ENCODE data around the gene CDC42BPB.

The CDC42BPB gene

GRCh38 chr14:103073876-103074728, 16.8 kb upstream of the CDC42BPB start:
- DNase-seq (ENCODE audit: low read depth, low spot score) = no peak

DNA sequence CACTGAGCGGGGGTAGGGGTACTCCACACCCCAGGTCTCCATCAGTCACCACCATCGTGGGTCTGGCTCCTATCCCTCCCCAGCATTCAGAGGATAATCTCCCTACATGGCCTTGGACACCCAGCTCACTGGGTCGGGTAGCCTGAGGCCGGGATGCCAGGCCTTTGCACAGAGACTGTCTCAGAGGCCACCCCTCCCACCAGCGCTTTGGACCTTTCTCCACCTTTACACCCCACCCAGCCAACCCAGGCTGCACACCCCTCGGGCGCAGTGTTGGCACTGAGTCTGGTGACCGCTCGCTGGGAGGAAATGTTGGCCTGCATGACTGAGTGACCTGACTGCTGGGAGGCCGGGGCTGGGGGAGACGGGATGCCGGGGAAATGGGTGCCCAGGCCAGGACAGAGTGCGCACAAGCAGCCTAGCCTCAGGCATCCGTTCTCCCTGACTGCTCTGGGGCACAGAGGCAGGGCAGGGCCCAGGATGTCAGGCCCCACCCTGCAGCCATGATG, 16.1 kb upstream of the CDC42BPB start:
- no peak for DNase-seq (ENCODE audit: low read depth, low spot score)

GRCh38 chr14:103072595-103073366, 15.4 kb upstream of the CDC42BPB start:
- DNase-seq (ENCODE audit: low read depth, low spot score) = no peak

DNA sequence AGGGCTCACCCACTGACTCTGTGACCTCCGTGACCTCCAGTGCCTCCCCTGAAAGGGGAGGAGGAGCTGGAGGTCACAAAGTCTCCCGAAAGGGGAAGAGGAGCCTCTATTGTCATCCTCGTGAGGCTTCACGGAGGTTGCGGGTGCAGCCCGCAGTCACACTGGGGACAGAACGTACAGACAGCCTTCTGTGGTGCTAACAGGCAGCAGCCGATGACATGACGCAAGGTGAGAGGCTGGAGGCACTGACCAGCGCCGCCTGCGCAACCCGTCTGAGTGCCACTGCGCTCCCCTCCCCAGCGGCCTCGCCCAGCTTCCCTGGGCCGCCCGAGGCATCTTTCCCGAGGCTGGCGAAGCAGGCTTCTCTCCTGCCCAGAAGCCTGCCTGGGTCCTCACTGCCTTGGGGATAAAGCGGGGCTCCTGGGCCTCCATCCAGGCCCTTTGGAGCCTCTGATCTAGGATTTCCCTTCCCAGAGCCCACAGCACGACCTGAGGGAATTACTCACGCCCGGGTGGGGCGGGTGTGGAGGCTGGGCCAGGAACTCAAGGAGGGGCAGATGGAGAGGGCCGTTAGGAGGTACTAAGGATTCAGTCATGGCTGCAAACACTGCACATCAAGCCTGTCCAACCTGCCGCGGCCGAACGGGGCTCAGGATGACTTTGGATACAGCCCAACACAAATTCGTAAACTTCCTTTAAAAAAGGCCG, 14.3 kb upstream of the CDC42BPB start:
- DNase-seq (ENCODE audit: low read depth, low spot score) = no peak

DNA sequence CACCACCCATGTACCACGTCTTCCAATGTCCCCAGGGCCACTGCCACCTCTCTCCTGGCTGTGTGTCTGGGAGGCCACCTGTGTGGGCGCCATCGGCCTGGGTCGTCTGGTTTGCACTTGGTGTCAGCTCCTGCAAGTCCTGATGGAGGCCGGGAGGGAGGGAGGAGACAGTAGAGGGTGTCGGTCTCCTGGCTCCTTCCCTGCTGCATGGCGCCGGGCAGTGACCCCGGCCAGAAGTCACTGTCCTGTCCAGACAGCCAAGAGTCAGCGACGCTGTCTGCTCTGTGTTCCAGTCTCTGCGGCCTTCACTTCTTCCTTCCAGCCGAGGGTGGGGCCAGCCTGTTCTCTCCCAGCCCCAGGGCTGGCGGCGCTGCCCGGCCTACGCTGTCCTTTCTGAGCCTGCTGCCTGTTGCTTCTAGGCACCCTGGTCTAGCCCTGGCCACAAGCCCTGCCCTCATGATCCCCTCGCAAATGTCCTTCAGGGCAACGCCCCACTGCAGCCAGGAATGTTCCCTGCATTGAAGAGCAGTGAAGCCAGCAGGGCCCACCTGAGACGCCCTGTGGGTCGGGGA, 13.7 kb upstream of the CDC42BPB start:
- no peak for DNase-seq (ENCODE audit: low read depth, low spot score)

DNA sequence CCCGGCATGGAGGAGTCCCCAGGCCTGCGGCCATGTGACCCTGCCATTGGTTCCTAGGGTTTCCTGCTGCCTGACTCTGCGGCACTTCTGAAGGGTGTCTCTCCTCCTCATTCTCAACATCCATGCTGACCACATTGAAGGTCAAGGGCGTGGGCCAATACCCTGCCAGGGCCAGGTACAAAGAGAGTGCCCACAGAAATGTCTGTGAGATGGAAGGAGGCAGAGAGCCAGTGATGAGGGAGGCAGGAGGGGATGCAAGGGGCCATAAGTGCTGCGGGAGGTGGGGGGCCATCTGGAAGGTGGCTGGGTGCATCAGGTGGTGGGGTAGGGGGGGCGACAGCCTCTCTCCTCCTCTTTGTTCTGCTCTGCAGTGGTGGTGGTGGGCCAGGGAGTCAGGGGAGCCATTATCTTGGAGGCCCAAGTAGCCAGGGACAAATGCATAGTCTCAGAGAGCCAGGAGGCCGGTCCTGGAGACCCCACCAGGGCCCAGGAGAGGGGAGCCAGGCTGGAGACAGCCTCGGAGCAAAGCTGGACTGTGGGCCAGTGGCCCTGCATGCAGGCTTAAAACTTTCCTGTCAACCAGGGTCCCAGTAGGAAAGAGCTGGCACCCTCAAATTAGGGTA, 13.0 kb upstream of the CDC42BPB start:
- DNase-seq (ENCODE audit: low read depth, low spot score) = no peak

- DNase-seq (ENCODE audit: low read depth, low spot score) = no peak
Observed at GRCh38 chr14:103068351-103069073, 11.2 kb upstream of the CDC42BPB start.

- DNase-seq (ENCODE audit: low read depth, low spot score) = no peak
Observed at GRCh38 chr14:103067231-103067954, 10.0 kb upstream of the CDC42BPB start.

GRCh38 chr14:103066399-103066798, 9.1 kb upstream of the CDC42BPB start:
- DNase-seq (ENCODE audit: low read depth, low spot score) = no peak

DNA sequence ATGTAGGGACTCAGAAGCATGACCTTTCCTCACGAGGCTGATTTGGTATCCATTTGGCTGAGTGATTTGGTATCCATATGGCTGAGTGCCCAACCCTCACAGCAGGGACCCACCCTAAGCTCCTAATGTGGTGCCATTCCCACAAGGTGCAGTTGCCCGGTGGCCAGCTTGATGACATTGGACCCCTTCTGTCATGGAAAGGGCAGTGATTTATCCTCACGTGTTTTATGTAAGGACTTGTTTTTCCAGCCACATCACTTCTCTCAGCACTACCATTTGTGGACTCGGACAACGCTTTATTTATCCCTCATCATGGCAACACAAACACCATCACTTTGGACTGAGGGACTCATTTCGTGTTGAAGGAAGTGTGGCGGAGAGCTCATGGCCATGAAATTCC, 8.5 kb upstream of the CDC42BPB start:
- no peak for DNase-seq (ENCODE audit: low read depth, low spot score)

DNA sequence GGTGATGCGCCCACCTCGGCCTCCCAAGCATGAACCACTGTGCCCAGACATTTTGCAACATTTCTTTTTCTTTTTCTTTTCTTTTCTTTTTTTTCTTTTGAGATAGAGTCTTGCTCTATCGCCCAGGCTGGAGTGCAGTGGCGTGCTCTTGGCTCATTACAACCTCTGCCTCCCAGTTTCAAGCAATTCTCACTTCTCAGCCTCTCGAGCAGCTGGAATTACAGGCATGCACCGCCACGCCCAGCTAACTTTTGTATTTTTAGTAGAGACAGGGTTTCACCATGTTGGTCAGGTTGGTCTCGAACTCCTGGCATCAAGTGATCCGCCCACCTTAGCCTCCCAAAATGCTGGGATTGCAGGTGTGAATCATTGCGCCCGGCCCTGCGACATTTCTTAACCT, 7.6 kb upstream of the CDC42BPB start:
- no peak for DNase-seq (ENCODE audit: low read depth, low spot score)

DNA sequence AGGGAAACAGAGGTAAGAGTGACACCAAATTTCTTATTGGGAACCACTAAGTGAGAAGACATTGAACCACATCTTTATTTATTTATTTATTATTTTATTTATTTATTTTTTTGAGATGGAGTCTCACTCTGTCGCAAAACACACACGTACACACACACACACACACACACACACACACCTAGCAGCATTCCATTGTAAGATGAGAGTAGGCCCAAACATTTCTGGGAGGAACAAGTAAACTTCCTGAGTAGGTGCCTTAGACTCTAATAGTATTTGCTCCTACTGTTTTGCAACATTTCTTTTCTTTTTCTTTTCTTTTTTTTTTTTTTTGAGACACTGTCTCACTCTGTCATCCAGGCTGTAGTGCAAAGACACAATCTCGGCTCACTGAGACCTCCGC, 7.1 kb upstream of the CDC42BPB start:
- no peak for DNase-seq (ENCODE audit: low read depth, low spot score)

- DNase-seq (ENCODE audit: low read depth, low spot score) = no peak
Observed at GRCh38 chr14:103061482-103061976, 4.2 kb upstream of the CDC42BPB start.

DNA sequence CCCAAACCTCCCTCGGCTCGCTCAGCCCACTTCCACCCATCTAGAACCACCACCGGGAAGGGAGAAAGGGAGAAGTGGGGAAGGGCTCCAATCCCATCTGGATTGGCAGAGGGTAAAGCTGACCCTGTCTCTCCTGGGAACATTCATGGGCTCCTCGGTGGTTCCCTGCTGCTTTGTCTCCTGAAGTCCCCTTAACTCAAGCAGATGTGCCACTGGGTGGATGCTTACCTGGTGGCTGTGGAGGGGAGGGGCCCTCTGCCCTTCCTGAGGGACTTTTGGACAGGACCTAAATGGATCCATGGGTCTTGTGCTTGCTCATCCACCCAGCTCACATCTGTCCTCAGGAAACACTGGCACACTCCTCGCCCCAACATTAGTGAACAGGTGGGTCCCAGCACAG, 2.2 kb upstream of the CDC42BPB start:
- no peak for DNase-seq (ENCODE audit: low read depth, low spot score)

- DNase-seq (ENCODE audit: low read depth, low spot score) = no peak
Observed at GRCh38 chr14:103058164-103059055, 1.1 kb upstream of the CDC42BPB start.

GRCh38 chr14:103057028-103057371, 349 bp downstream of the CDC42BPB start:
- DNase-seq (ENCODE audit: low read depth, low spot score) = no peak

- DNase-seq (ENCODE audit: low read depth, low spot score) = no peak
Observed at GRCh38 chr14:103056322-103057027, 874 bp downstream of the CDC42BPB start.

- no peak for DNase-seq (ENCODE audit: low read depth, low spot score)
Observed at GRCh38 chr14:103055695-103056094, 1.7 kb downstream of the CDC42BPB start.

All from activated naive CD8-positive, alpha-beta T cell treated with anti-CD3 and anti-CD28 coated beads, Interleukin-2, amount 50 U/mL, for 16 hours (primary cell).